GM12878 (cell line): Measurements from ENCODE around the gene MICAL3. TPM values are rescaled to one million over a fixed set of nuclear protein-coding genes. Genes with fewer than 3 reads are reported as not detected.

Source experiments
- ATAC-seq: fragments of 200-7000 bp; cut with Tn5 transposase; 3 replicates; pipeline ENCODE4 v1.9.1; 2020; ENCODE audit warnings: mild to moderate bottlenecking, moderate library complexity
- BruUV-seq: library from RNA; stranded (reverse); fragments of 400-500 nt; replicated peaks from 2 replicates; lab custom pipeline; 2021; lab: Mats Ljungman, UMichigan
- CTCF ChIA-PET: fragments of 300-600 bp; sonication (Branson Sonifier 250); formaldehyde crosslinking; extraction: SDS; loops from one replicate; lab custom pipeline; 2021; ENCODE audit warnings: inconsistent platforms; lab: Yijun Ruan, JAX
- POLR2A ChIA-PET: fragments of 350-600 bp; formaldehyde crosslinking; extraction: SDS; loops from one replicate; lab custom pipeline; 2021; ENCODE audit warnings: inconsistent platforms; lab: Charles Lee
- RAD21 ChIA-PET: fragments of 300-600 bp; sonication (Branson Sonifier 250); formaldehyde crosslinking; loops from one replicate; lab custom pipeline; 2023; ENCODE audit warnings: antibody characterized with exemption; ENCODE audit not compliant: unreplicated experiment; lab: Charles Lee
- SMC1A ChIA-PET: fragments of 300-600 bp; sonication (Branson Sonifier 250); formaldehyde crosslinking; loops from one replicate; lab custom pipeline; 2023; ENCODE audit not compliant: unreplicated experiment, uncharacterized antibody; lab: Charles Lee
- DNase-seq: peaks from one replicate; pipeline ENCODE4 v3.0.0-alpha.2; 2011; ENCODE audit warnings: low read depth, low spot score
- FAIRE-seq: peaks from 3 replicates; lab custom pipeline; 2011; peaks lifted over from hg19 to GRCh38; lab: Jason Lieb, UNC
- H2AFZ ChIP-seq: 2 replicates; pipeline ENCODE4 v1.6.0; 2011; ENCODE audit warnings: low read depth, low read length, control low read depth; ENCODE audit not compliant: control insufficient read depth
- H3K27ac ChIP-seq: 2 replicates; pipeline ENCODE4 v1.5.1; 2011; ENCODE audit warnings: control low read depth; ENCODE audit not compliant: control insufficient read depth, insufficient read depth
- H3K27me3 ChIP-seq, 2 experiments: replicated peaks in 1 of 2; 2 replicates each; pipeline versions ENCODE4 v1.6.0 to v1.6.1; 2011; ENCODE audit warnings: low read length in 1 of 2; ENCODE audit not compliant: control insufficient read depth in 2 of 2, insufficient read depth in 2 of 2
- H3K36me3 ChIP-seq, 2 experiments: 2 replicates each; pipeline ENCODE4 v1.5.1; 2011; ENCODE audit warnings: low read length in 1 of 2; ENCODE audit not compliant: control insufficient read depth in 2 of 2, insufficient read depth in 2 of 2
- H3K4me1 ChIP-seq: 2 replicates; pipeline ENCODE4 v1.6.1; 2011; ENCODE audit warnings: mild to moderate bottlenecking, low read length, moderate library complexity, mixed read lengths; ENCODE audit not compliant: control insufficient read depth, insufficient read depth
- H3K4me2 ChIP-seq: 2 replicates; pipeline ENCODE4 v1.6.0; 2011; ENCODE audit warnings: control low read depth; ENCODE audit not compliant: control insufficient read depth, insufficient read depth
- H3K4me3 ChIP-seq: fragments of 200-600 bp; sonication (generic); 2 replicates; pipeline ENCODE4 v1.5.1; 2016
- H3K79me2 ChIP-seq: 2 replicates; pipeline ENCODE4 v1.6.0; 2011; ENCODE audit warnings: low read length; ENCODE audit not compliant: control insufficient read depth, insufficient read depth
- H3K9ac ChIP-seq: 2 replicates; pipeline ENCODE4 v1.8.0; 2011; ENCODE audit warnings: low read length, control low read depth, mixed read lengths; ENCODE audit not compliant: control insufficient read depth, insufficient read depth
- H3K9me3 ChIP-seq: replicated peaks from 3 replicates; pipeline ENCODE4 v1.5.1; 2011; ENCODE audit warnings: mild to moderate bottlenecking, low read length; ENCODE audit not compliant: control insufficient read depth, insufficient read depth
- H4K20me1 ChIP-seq: 2 replicates; pipeline ENCODE4 v1.6.0; 2011; ENCODE audit not compliant: control insufficient read depth, insufficient read depth
- ESRRA ChIP-seq: IDR thresholded peaks from 2 replicates; pipeline ENCODE4 v1.6.1; 2012; ENCODE audit warnings: mild to moderate bottlenecking, low read length, improper control_type of control experiment
- NR2F1 ChIP-seq: fragments of 450-650 bp; conservative IDR thresholded peaks from 2 replicates; pipeline ENCODE4 v1.6.1; 2017; ENCODE audit warnings: mild to moderate bottlenecking
- RCOR1 ChIP-seq: conservative IDR thresholded peaks from 2 replicates; pipeline ENCODE4 v1.6.1; 2012; ENCODE audit warnings: low read depth, low read length, improper control_type of control experiment
- SKIL ChIP-seq: fragments of 450-650 bp; IDR thresholded peaks from 2 replicates; pipeline ENCODE4 v1.6.1; 2017; ENCODE audit warnings: mild to moderate bottlenecking, low read depth, inconsistent platforms; ENCODE audit not compliant: poor library complexity, severe bottlenecking
- TARDBP ChIP-seq: IDR thresholded peaks from 2 replicates; pipeline ENCODE4 v1.6.1; 2016; ENCODE audit warnings: borderline replicate concordance
- ZNF384 ChIP-seq: IDR thresholded peaks from 2 replicates; pipeline ENCODE4 v1.6.1; 2012; ENCODE audit warnings: low read depth, mild to moderate bottlenecking, low read length, improper control_type of control experiment, borderline replicate concordance
- WGBS: methylation state at CpG from one replicate; pipeline ENCODE4 v1.1.6; 2016; ENCODE audit warnings: low lambda C conversion rate; ENCODE audit not compliant: insufficient replicate concordance, insufficient coverage; ENCODE audit errors: missing lambda C conversion rate; 5-methylcytosine and 5-hydroxymethylcytosine counted together
- in situ Hi-C: fragments of 300-500 bp; cut with MboI; formaldehyde crosslinking; loops from 9 replicates; pipeline ENCODE4 v1.14.3; 2018; ENCODE audit warnings: mixed read lengths
- intact Hi-C: fragments of 100-400 bp; cut with micrococcal nuclease; formaldehyde crosslinking; loops from one replicate; pipeline ENCODE4 v1.14.2; 2022; ENCODE audit not compliant: unreplicated experiment
- polyA plus RNA-seq, 11 experiments: library from polyadenylated mRNA; depleted of rRNA in 4 of 11; unstranded in 6 of 11; stranded (reverse) in 5 of 11; fragments of >200 nt; fragmentation: Nextera tagmentation in 4 of 11; fragmentation: Illumina TruSeq in 1 of 11; extraction: Ambion mirVana in 4 of 11; extraction: Trizol in 1 of 11; gene quantifications; 1 replicate in 1 of 11; 2 replicates in 10 of 11; pipeline versions ENCODE4 v1.2.1 to v1.2.3, GENCODE V29; 2011 to 2016; ENCODE audit warnings: inconsistent platforms in 2 of 11, missing spikeins in 2 of 11, low read depth in 1 of 11
- total RNA-seq, 4 experiments: library from RNA; depleted of rRNA in 3 of 4; stranded (reverse); fragments of >200 nt in 3 of 4; fragmentation: Illumina TruSeq in 1 of 4; extraction: Trizol in 1 of 4; gene quantifications; 2 replicates each; pipeline versions ENCODE4 v1.2.1 to v1.2.3, GENCODE V29; 2013 to 2021

MICAL3 gene
- total and polyA plus RNA-seq, 10 of the 15 experiments (the other 5 are each of a cell fraction or from before 2014, with no cell fraction given), result 2.6 to 92.2 (median 24.0) TPM

GRCh38 chr22:17955590-17956379 is 68.6 kb downstream of the MICAL3 start:
- Histone ChIP-seq H3K4me2 (no peak overlapping the region), H3K4me3 (no peak overlapping the region), H4K20me1 (0 out of 2 replicates have a peak, but pooled peaks cover 2% of the 10 kb centered on the region), H3K9ac (no peak overlapping the region), H3K27me3 (no peaks in the 10 kb centered on the region), H3K27ac (no peak overlapping the region), H3K4me1 (0 out of 2 replicates have a peak, but pooled peaks cover 4% of the 10 kb centered on the region), H3K79me2 (peaks cover 2% of the 10 kb centered on the region; the same call in 1 of the 2 replicates), H2AFZ (no peak overlapping the region), H3K9me3 (no peaks in the 10 kb centered on the region), H3K36me3 (peaks cover 0 to 9% of the 10 kb centered on the region in 2 experiments; a peak in 2 of 4 replicates)
- no TSS peak for BruUV-seq
- FAIRE-seq (no peak), ATAC-seq (no peak), DNase-seq (no peak)
- 37% methylated on average over 8 of the region's 8 CpGs for WGBS
- ChIA-PET RAD21 (interaction anchor here (1.0 kb wide), 1 partner anchor 69 kb away, joined by 5 read pairs; the partner anchor contains the start of gene MICAL3), POLR2A (no interaction called here), SMC1A (interaction anchor here (1.4 to 2.5 kb wide), 2 partner anchors 8 to 17 kb away, joined by 3 to 9 read pairs; no protein-coding TSS in a partner anchor), CTCF (no interaction called here)
- intact Hi-C loops, result no loop called here
- in situ Hi-C loops, result no loop called here
- TF ChIP-seq TARDBP (no peak), ZNF384 (no peak), RCOR1 (no peak), SKIL (no peak), NR2F1 (no peak), ESRRA (no peak)
